ENCODE measurements around the gene PPP4C.

Gene PPP4C

DNA sequence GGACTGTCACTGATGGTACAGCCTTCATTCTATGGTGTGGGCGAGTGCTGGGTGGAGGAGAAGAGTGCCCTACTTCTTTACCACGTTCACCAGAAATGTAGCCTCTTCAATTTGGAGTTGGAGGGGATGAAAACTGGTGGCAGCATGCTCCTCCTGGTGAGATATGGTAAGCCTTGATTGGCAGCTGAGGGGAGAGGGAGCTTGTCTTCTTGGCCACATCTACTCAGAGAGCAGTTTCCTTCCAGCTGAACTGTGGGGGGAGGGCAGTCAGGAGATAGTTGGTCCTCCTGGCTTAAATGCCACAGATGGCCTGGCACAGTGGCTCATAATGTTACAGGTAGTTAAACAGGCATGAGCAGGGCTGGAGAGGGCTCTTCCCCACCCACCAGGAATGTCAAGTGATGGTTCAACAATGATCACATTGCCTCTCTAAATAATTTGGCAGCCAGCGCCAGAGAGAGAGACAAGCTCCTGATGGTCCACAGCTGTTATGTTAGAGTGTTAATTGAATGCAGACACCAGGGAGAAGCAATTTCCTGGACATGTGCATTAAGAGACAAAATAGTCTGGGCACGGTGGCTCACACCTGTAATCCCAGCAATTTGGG is 56.2 kb downstream of the PPP4C start:
- DNase-seq: peak; percentile 43

DNA sequence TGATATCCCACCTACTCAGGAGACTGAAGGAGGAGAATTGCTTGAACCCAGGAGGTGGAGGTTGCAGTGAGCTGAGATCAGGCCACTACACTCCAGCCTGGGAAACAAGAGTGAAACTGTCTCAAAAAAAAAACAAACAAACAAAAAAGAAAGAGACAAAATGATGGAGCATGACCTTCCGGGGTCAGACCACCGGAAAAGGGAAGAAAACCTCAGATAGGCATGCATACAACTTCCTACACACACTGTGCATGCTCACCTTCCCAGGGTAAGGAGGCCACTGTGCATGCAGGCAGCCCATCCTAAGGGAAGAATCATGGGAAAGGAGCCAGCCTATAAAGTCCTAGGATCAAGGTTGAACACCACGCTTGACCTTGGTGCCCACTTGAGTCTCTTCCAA is 56.8 kb downstream of the PPP4C start:
- no peak for DNase-seq
